ENCODE results near the gene CEACAM16.
"Not testable (repeated sequence)": the region's sequence is repeated elsewhere in the genome, so short reads cannot be mapped to it uniquely, and the experiment has no call there.

CEACAM16 gene

DNA sequence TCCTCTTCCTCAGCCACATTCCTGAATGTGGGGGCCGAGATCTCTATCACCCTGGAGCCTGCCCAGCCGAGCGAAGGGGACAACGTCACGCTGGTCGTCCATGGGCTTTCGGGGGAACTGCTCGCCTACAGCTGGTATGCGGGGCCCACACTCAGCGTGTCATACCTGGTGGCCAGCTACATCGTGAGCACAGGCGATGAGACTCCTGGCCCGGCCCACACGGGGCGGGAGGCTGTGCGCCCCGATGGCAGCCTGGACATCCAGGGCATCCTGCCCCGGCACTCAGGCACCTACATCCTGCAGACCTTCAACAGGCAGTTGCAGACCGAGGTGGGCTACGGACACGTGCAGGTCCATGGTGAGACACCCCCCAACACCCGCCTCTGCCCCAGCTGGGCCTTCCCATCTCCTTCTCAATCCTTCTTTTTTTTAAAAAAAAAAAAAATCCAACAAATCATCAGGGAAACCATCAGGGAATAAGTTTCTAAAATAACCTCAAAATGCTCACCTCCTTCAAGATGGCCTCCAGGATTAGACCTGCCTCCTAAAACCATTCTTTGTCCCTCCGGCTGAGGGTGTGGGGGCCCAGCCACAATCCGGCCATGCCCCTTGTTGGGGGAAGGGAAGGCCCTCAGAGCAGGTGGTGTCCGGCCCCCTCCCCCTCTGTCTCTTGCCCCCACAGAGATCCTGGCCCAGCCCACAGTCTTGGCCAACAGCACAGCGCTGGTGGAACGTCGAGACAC lies 4.6 kb downstream of the CEACAM16 start:
- Histone ChIP-seq H3K36me3 (ENCODE audit: control insufficient read depth in 2 of 2, insufficient read depth in 2 of 2, low read length in 2 of 2) (no peaks in the 10 kb centered on the region), H3K9ac (ENCODE audit: low read depth in 1 of 2, low read length in 2 of 2) (no peak overlapping the region), H3K4me1 (ENCODE audit: control insufficient read depth in 2 of 2, insufficient read depth in 2 of 2, low read length in 2 of 2) (peaks cover 4 to 14% of the 10 kb centered on the region in 2 donors)

DNA sequence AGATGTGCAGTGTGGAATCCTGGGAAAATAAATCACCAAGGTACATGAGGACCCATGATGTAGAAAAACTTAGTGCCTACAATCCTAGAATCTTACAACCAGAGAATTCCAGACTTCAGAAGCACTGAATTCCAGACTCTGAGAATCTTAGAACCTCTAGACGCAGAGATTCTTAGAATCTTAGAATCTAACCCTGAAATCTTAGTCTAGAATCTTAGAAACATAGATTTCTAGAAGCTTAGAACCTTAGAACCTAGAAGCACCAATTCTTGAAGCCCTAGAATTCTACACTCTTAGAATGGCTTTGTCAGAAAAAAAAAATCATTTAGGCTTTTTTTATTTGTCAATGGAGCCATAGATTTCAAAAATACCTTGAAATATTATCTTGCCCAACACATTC lies 6.0 kb downstream of the CEACAM16 start:
- H3K4me3 ChIP-seq (ENCODE audit: low read length in 2 of 2), result no peak overlapping the region
- H3K9ac ChIP-seq (ENCODE audit: low read depth in 1 of 2, low read length in 2 of 2), result no peak overlapping the region
- peaks cover 0 to 2% of the 10 kb centered on the region in 2 donors for H3K36me3 ChIP-seq (ENCODE audit: control insufficient read depth in 2 of 2, insufficient read depth in 2 of 2, low read length in 2 of 2)
- H3K27me3 ChIP-seq (ENCODE audit: control insufficient read depth in 2 of 2, insufficient read depth in 2 of 2, low read length in 2 of 2), result peaks cover 0 to 3% of the 10 kb centered on the region in 2 donors
- no peaks in the 10 kb centered on the region for H3K9me3 ChIP-seq (ENCODE audit: control insufficient read depth in 2 of 2, low read length in 2 of 2)
- H3K4me1 ChIP-seq (ENCODE audit: control insufficient read depth in 2 of 2, insufficient read depth in 2 of 2, low read length in 2 of 2), result peaks cover 0 to 6% of the 10 kb centered on the region in 2 donors
- no peak overlapping the region for H3K27ac ChIP-seq (ENCODE audit: low read depth in 2 of 2, low read length in 2 of 2)

More for the DNA sequence above, 4.6 kb downstream of the CEACAM16 start:
- H3K27ac ChIP-seq (ENCODE audit: low read depth in 2 of 2, low read length in 2 of 2), result no peak overlapping the region
- H3K27me3 ChIP-seq (ENCODE audit: control insufficient read depth in 2 of 2, insufficient read depth in 2 of 2, low read length in 2 of 2), result peaks cover 0 to 3% of the 10 kb centered on the region in 2 donors
- H3K4me3 ChIP-seq (ENCODE audit: low read length in 2 of 2), result no peak overlapping the region
- H3K9me3 ChIP-seq (ENCODE audit: control insufficient read depth in 2 of 2, low read length in 2 of 2), result no peaks in the 10 kb centered on the region

DNA sequence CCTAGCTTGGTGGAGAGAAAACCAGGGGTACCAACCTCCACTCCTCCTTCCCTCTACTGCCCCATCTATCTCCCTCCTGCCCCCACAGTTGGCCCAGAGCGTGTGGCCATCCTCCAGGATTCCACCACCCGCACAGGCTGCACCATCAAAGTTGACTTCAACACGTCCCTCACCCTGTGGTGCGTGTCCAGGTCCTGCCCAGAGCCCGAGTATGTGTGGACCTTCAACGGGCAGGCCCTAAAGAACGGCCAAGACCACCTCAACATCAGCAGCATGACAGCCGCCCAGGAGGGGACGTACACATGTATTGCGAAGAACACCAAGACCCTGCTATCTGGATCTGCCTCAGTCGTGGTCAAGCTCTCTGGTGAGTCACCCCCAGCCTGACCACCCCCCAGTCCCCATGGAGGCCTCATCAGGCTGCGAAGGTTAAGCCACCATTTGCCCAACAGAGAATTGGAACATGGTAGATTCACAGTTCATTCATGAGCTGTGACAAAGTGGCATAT lies 6.6 kb downstream of the CEACAM16 start:
- peaks cover 0 to 6% of the 10 kb centered on the region in 2 donors for H3K4me1 ChIP-seq (ENCODE audit: control insufficient read depth in 2 of 2, insufficient read depth in 2 of 2, low read length in 2 of 2)
- peaks cover 0 to 3% of the 10 kb centered on the region in 2 donors for H3K27me3 ChIP-seq (ENCODE audit: control insufficient read depth in 2 of 2, insufficient read depth in 2 of 2, low read length in 2 of 2)
- no peaks in the 10 kb centered on the region for H3K9me3 ChIP-seq (ENCODE audit: control insufficient read depth in 2 of 2, low read length in 2 of 2)
- H3K36me3 ChIP-seq (ENCODE audit: control insufficient read depth in 2 of 2, insufficient read depth in 2 of 2, low read length in 2 of 2), result peaks cover 0 to 2% of the 10 kb centered on the region in 2 donors
- H3K27ac ChIP-seq (ENCODE audit: low read depth in 2 of 2, low read length in 2 of 2), result no peak overlapping the region
- no peak overlapping the region for H3K4me3 ChIP-seq (ENCODE audit: low read length in 2 of 2)
- no peak overlapping the region for H3K9ac ChIP-seq (ENCODE audit: low read depth in 1 of 2, low read length in 2 of 2)

DNA sequence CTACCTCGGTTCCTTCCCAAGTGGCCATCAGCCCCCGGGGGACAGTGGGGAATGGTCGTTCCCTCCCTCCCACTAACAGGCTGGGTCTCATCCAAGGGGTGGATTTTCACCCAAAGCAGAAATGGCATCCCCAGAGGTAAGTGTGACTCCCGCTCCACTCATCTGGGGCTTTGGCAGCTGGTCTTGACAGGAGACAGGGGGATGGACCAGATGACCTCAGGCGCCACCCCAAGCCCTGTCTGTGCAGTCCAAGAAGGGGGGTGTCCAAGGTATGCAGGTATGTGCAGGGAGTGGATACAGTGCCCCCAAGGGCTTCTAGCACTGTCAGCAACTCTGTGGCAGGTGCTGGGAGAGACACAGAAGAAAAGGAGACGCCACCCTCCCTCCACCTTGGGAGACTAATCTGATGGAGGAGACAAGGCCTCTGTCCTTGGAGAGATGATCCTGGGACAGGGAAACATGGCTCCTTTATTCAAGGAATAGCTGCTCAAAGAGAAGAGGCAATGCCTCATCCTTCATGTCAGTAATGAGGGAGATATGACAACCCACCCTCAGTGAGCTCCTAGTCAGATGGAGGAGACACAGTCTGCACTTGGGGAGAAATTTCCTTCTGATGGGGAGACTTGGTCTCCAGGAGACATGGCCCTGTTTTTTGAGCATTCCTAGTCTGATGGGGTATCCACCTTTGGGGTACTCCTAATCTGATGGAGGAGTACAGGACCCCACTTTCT lies 7.7 kb downstream of the CEACAM16 start:
- Histone ChIP-seq H3K9me3 (ENCODE audit: control insufficient read depth in 2 of 2, low read length in 2 of 2) (no peaks in the 10 kb centered on the region), H3K27ac (ENCODE audit: low read depth in 2 of 2, low read length in 2 of 2) (no peak overlapping the region), H3K36me3 (ENCODE audit: control insufficient read depth in 2 of 2, insufficient read depth in 2 of 2, low read length in 2 of 2) (peaks cover 0 to 2% of the 10 kb centered on the region in 2 donors), H3K9ac (ENCODE audit: low read depth in 1 of 2, low read length in 2 of 2) (no peak overlapping the region), H3K4me1 (ENCODE audit: control insufficient read depth in 2 of 2, insufficient read depth in 2 of 2, low read length in 2 of 2) (no peaks in the 10 kb centered on the region), H3K27me3 (ENCODE audit: control insufficient read depth in 2 of 2, insufficient read depth in 2 of 2, low read length in 2 of 2) (peaks cover 0 to 3% of the 10 kb centered on the region in 2 donors), H3K4me3 (ENCODE audit: low read length in 2 of 2) (no peak overlapping the region)

DNA sequence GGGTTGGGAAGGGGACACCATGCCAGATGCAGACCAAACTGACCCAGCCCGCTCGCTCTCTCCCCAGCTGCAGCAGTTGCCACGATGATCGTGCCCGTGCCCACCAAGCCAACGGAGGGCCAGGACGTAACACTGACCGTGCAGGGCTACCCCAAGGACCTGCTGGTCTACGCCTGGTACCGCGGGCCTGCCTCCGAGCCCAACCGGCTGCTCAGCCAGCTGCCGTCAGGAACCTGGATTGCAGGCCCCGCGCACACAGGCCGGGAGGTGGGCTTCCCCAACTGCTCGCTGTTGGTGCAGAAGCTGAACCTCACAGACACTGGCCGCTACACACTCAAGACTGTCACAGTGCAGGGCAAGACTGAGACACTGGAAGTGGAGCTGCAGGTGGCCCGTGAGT lies 8.8 kb downstream of the CEACAM16 start:
- Histone ChIP-seq H3K9me3 (ENCODE audit: control insufficient read depth in 2 of 2, low read length in 2 of 2) (no peaks in the 10 kb centered on the region), H3K27me3 (ENCODE audit: control insufficient read depth in 2 of 2, insufficient read depth in 2 of 2, low read length in 2 of 2) (peaks cover 0 to under 1% of the 10 kb centered on the region in 2 donors), H3K36me3 (ENCODE audit: control insufficient read depth in 2 of 2, insufficient read depth in 2 of 2, low read length in 2 of 2) (peaks cover 0 to 2% of the 10 kb centered on the region in 2 donors), H3K9ac (ENCODE audit: low read depth in 1 of 2, low read length in 2 of 2) (no peak overlapping the region), H3K27ac (ENCODE audit: low read depth in 2 of 2, low read length in 2 of 2) (no peak overlapping the region), H3K4me3 (ENCODE audit: low read length in 2 of 2) (no peak overlapping the region), H3K4me1 (ENCODE audit: control insufficient read depth in 2 of 2, insufficient read depth in 2 of 2, low read length in 2 of 2) (no peaks in the 10 kb centered on the region)

DNA sequence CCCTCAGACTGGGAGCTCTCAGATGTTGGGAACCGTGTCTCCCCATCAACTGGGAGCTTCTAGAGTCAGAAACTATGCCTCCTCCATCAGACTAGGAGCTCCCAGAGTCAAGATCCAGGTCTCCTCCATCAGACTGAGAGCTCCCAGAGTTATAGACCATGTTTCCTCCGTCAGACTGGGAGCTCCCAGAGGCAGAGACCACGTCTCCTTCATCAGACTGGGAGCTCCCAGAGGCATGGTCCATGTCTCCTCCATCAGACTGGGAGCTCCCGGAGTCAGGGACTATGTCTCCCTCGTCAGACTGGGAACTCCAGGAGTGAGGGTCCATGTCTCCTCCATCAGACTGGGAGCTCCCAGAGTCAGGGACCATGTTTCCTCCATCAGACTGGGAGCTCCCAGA lies 10.0 kb downstream of the CEACAM16 start:
- Histone ChIP-seq H3K27ac (ENCODE audit: low read depth in 2 of 2, low read length in 2 of 2) (no peak overlapping the region), H3K9ac (ENCODE audit: low read depth in 1 of 2, low read length in 2 of 2) (no peak overlapping the region), H3K4me3 (ENCODE audit: low read length in 2 of 2) (no peak overlapping the region), H3K27me3 (ENCODE audit: control insufficient read depth in 2 of 2, insufficient read depth in 2 of 2, low read length in 2 of 2) (no peaks in the 10 kb centered on the region), H3K4me1 (ENCODE audit: control insufficient read depth in 2 of 2, insufficient read depth in 2 of 2, low read length in 2 of 2) (no peaks in the 10 kb centered on the region), H3K36me3 (ENCODE audit: control insufficient read depth in 2 of 2, insufficient read depth in 2 of 2, low read length in 2 of 2) (peaks cover 0 to 2% of the 10 kb centered on the region in 2 donors), H3K9me3 (ENCODE audit: control insufficient read depth in 2 of 2, low read length in 2 of 2) (no peaks in the 10 kb centered on the region)

DNA sequence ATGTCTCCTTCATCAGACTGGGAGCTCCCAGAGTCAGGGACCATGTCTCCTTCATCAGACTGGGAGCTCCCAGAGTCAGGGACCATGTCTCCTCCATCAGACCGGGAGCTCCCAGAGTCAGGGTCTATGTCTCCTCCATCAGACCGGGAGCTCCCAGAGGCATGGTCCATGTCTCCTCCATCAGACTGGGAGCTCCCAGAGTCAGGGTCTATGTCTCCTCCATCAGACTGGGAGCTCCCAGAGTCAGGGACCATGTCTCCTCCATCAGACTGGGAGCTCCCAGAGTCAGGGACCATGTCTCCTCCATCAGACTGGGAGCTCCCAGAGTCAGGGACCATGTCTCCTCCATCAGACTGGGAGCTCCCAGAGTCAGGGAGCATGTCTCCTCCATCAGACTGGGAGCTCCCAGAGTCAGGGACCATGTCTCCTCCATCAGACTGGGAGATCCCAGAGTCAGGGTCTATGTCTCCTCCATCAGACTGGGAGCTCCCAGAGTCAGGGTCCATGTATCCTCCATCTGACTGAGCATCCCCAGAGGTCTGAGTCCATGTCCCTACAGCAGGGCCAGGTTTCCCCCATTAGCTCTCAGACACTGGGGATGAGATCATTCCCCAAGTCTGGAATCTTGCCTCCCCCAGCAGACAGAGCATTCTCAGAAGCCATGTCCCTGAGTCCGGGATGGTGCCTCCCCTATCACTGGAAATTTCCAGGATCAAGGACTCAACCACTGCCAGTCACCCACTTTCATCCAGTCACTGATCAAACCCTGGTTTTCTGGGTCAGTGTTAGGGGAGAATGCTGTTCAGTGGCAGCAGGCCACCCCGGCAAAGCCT lies 10.7 kb downstream of the CEACAM16 start:
- not testable (repeated sequence) for H3K4me3 ChIP-seq (ENCODE audit: low read length in 2 of 2); H3K27ac ChIP-seq (ENCODE audit: low read depth in 2 of 2, low read length in 2 of 2); H3K4me1 ChIP-seq (ENCODE audit: control insufficient read depth in 2 of 2, insufficient read depth in 2 of 2, low read length in 2 of 2); H3K36me3 ChIP-seq (ENCODE audit: control insufficient read depth in 2 of 2, insufficient read depth in 2 of 2, low read length in 2 of 2); H3K9me3 ChIP-seq (ENCODE audit: control insufficient read depth in 2 of 2, low read length in 2 of 2); H3K27me3 ChIP-seq (ENCODE audit: control insufficient read depth in 2 of 2, insufficient read depth in 2 of 2, low read length in 2 of 2); H3K9ac ChIP-seq (ENCODE audit: low read depth in 1 of 2, low read length in 2 of 2)

DNA sequence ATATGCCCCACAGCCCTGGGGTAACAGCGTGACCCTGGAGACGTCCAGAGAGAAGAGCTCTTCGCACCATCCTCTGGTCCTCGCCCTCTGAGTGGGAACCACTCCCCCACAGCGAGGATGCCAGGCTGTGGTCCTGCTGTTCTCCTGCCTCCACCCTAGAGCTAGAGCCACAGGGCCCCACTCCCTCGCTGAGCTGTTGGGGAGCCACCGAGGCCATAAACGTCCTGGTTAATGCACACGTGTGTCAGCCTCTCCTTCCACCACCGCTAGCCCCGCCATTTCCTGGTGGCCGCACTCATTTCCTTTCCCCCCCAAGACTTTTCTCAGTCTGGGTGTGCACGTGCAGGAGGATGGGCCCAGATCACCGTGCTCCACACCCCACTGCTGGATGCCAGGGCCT lies 11.5 kb downstream of the CEACAM16 start:
- H3K27me3 ChIP-seq (ENCODE audit: control insufficient read depth in 2 of 2, insufficient read depth in 2 of 2, low read length in 2 of 2), result no peaks in the 10 kb centered on the region
- peaks cover 0 to 5% of the 10 kb centered on the region in 2 donors for H3K9me3 ChIP-seq (ENCODE audit: control insufficient read depth in 2 of 2, low read length in 2 of 2)
- peaks cover 0 to 6% of the 10 kb centered on the region in 2 donors for H3K36me3 ChIP-seq (ENCODE audit: control insufficient read depth in 2 of 2, insufficient read depth in 2 of 2, low read length in 2 of 2)
- no peak overlapping the region for H3K27ac ChIP-seq (ENCODE audit: low read depth in 2 of 2, low read length in 2 of 2)
- H3K4me1 ChIP-seq (ENCODE audit: control insufficient read depth in 2 of 2, insufficient read depth in 2 of 2, low read length in 2 of 2), result no peaks in the 10 kb centered on the region
- no peak overlapping the region for H3K9ac ChIP-seq (ENCODE audit: low read depth in 1 of 2, low read length in 2 of 2)
- no peak overlapping the region for H3K4me3 ChIP-seq (ENCODE audit: low read length in 2 of 2)

DNA sequence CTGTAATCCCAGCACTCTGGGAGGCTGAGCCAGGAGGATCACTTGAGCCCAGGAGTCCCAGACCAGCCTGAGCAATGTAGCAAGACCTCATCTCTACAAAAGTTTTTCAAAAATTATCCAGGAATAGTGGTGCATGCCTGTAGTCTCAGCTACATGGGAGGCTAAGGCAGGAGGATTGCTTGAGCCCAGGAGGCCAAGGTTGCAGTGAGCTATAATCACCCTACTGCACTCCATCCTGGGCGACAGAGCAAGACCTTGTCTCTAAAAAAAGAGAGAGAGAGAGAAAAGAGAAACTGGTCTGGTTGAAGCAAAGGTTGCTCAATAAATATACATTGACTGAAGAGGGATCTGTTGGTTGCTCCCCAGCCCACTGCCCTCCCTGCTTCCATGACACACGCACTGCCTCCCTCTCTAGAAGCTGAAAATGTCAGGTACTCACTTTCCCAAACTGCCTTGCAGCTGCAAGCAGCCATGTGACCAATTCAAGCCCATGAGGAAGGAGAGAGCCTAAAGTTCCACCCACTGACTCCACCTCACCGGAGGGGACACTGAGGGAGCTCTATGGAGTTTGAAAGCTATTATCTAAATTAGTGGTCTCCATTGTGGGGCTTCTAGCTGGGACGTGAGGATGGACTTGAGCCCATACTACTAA lies 14.0 kb downstream of the CEACAM16 start:
- Histone ChIP-seq H3K27me3 (ENCODE audit: control insufficient read depth in 2 of 2, insufficient read depth in 2 of 2, low read length in 2 of 2) (no peaks in the 10 kb centered on the region), H3K9ac (ENCODE audit: low read depth in 1 of 2, low read length in 2 of 2) (no peak overlapping the region), H3K9me3 (ENCODE audit: control insufficient read depth in 2 of 2, low read length in 2 of 2) (peaks cover 0 to 5% of the 10 kb centered on the region in 2 donors), H3K36me3 (ENCODE audit: control insufficient read depth in 2 of 2, insufficient read depth in 2 of 2, low read length in 2 of 2) (peaks cover 0 to 6% of the 10 kb centered on the region in 2 donors), H3K4me1 (ENCODE audit: control insufficient read depth in 2 of 2, insufficient read depth in 2 of 2, low read length in 2 of 2) (no peaks in the 10 kb centered on the region), H3K27ac (ENCODE audit: low read depth in 2 of 2, low read length in 2 of 2) (no peak overlapping the region), H3K4me3 (ENCODE audit: low read length in 2 of 2) (no peak overlapping the region)
